ENCODE data around the gene FKRP. TPM values are rescaled to one million over a fixed set of nuclear protein-coding genes. Genes with fewer than 3 reads are reported as not detected.

FKRP gene, protein sequence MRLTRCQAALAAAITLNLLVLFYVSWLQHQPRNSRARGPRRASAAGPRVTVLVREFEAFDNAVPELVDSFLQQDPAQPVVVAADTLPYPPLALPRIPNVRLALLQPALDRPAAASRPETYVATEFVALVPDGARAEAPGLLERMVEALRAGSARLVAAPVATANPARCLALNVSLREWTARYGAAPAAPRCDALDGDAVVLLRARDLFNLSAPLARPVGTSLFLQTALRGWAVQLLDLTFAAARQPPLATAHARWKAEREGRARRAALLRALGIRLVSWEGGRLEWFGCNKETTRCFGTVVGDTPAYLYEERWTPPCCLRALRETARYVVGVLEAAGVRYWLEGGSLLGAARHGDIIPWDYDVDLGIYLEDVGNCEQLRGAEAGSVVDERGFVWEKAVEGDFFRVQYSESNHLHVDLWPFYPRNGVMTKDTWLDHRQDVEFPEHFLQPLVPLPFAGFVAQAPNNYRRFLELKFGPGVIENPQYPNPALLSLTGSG
- polyA plus RNA-seq (2013, experiment 1 of 2) = 27.1 TPM
- polyA plus RNA-seq (2013, experiment 2 of 2) = 26.5 TPM

GRCh38 chr19:46745521-46746280, at the start of gene FKRP:
Gene FKRP (plus strand): TSS chr19:46746057. CDS start chr19:46755451, 9,394 bp downstream.
- peak within 1 kb of the TSS; percentile 99 for H3K56ac ChIP-seq (ENCODE audit: low read length)
- no peak within 1 kb of the TSS for H2BK15ac ChIP-seq (replicated peaks; ENCODE audit: low read depth)
- peak within 1 kb of the TSS; percentile 99 for H3K9ac ChIP-seq (ENCODE audit: low read length)
- peak within 1 kb of the TSS; percentile 0 for H4K8ac ChIP-seq (ENCODE audit: low read depth, low read length)
- peak within 1 kb of the TSS; percentile 94 for H2AK5ac ChIP-seq (ENCODE audit: low read length)
- H3K79me1 ChIP-seq (ENCODE audit: low read length) = peaks cover 22% of the 10 kb centered on the region
- H2BK5ac ChIP-seq (ENCODE audit: low read length) = no peak within 1 kb of the TSS
- H3K4me3 ChIP-seq (ENCODE audit: low read length) = peak within 1 kb of the TSS; percentile 99
- peak within 1 kb of the TSS; percentile 100 for H3K18ac ChIP-seq (ENCODE audit: low read length)
- peaks cover 51% of the 10 kb centered on the region for H3K79me2 ChIP-seq (ENCODE audit: control insufficient read depth, insufficient read depth, low read length)
- no peaks in the 10 kb centered on the region for H3K36me3 ChIP-seq (ENCODE audit: control insufficient read depth, insufficient read depth, low read length)
- H3K4ac ChIP-seq (ENCODE audit: low read depth, low read length) = peak within 1 kb of the TSS; percentile 84
- H3K27ac ChIP-seq (ENCODE audit: low read depth, low read length) = peak within 1 kb of the TSS; percentile 93
- H2BK120ac ChIP-seq (ENCODE audit: low read depth, low read length) = peak within 1 kb of the TSS; percentile 85
- H3K23ac ChIP-seq (ENCODE audit: low read length) = peak within 1 kb of the TSS; percentile 94
- H3K4me2 ChIP-seq (ENCODE audit: low read length) = peak within 1 kb of the TSS; percentile 99
- no peaks in the 10 kb centered on the region for H3K27me3 ChIP-seq (ENCODE audit: insufficient read depth, low read length, poor library complexity)
- WGBS (ENCODE audit: extremely low coverage, insufficient coverage, low lambda C conversion rate) = no CpG with 5 or more reads among the region's 68 CpGs
- H4K5ac ChIP-seq (ENCODE audit: low read length) = no peak within 1 kb of the TSS
- DNase-seq = no peak
- peaks cover 10% of the 10 kb centered on the region for H3K4me1 ChIP-seq (ENCODE audit: control insufficient read depth, low read depth, low read length)

- Histone ChIP-seq H3K18ac (ENCODE audit: low read length) (no peak overlapping the region), H3K4ac (ENCODE audit: low read depth, low read length) (no peak overlapping the region), H3K56ac (ENCODE audit: low read length) (peak overlapping the region; percentile 27), H3K27me3 (ENCODE audit: insufficient read depth, low read length, poor library complexity) (no peaks in the 10 kb centered on the region), H3K79me1 (ENCODE audit: low read length) (peaks cover 2% of the 10 kb centered on the region), H3K36me3 (ENCODE audit: control insufficient read depth, insufficient read depth, low read length) (peaks cover 21% of the 10 kb centered on the region), H2BK120ac (ENCODE audit: low read depth, low read length) (no peak overlapping the region), H3K4me1 (ENCODE audit: control insufficient read depth, low read depth, low read length) (no peaks in the 10 kb centered on the region), H3K79me2 (ENCODE audit: control insufficient read depth, insufficient read depth, low read length) (peaks cover 1% of the 10 kb centered on the region), H2AK5ac (ENCODE audit: low read length) (no peak overlapping the region), H3K9ac (ENCODE audit: low read length) (peak overlapping the region; percentile 39), H3K4me3 (ENCODE audit: low read length) (no peak overlapping the region), H3K4me2 (ENCODE audit: low read length) (peak overlapping the region; percentile 18), H4K5ac (ENCODE audit: low read length) (no peak overlapping the region), H2BK15ac (replicated peaks; ENCODE audit: low read depth) (no peak overlapping the region), H3K27ac (ENCODE audit: low read depth, low read length) (no peak overlapping the region), H3K23ac (ENCODE audit: low read length) (no peak overlapping the region), H4K8ac (ENCODE audit: low read depth, low read length) (no peak overlapping the region), H2BK5ac (ENCODE audit: low read length) (no peak overlapping the region)
- DNase-seq = no peak
- no CpG with 5 or more reads among the region's 9 CpGs for WGBS (ENCODE audit: extremely low coverage, insufficient coverage, low lambda C conversion rate)
Observed at GRCh38 chr19:46696866-46697203, 49.0 kb upstream of the FKRP start.

- no peaks in the 10 kb centered on the region for H3K4me1 ChIP-seq (ENCODE audit: control insufficient read depth, low read depth, low read length)
- no peaks in the 10 kb centered on the region for H3K27me3 ChIP-seq (ENCODE audit: insufficient read depth, low read length, poor library complexity)
- H2BK5ac ChIP-seq (ENCODE audit: low read length) = no peak overlapping the region
- H3K36me3 ChIP-seq (ENCODE audit: control insufficient read depth, insufficient read depth, low read length) = peaks cover 17% of the 10 kb centered on the region
- H3K23ac ChIP-seq (ENCODE audit: low read length) = no peak overlapping the region
- H3K18ac ChIP-seq (ENCODE audit: low read length) = no peak overlapping the region
- H3K4ac ChIP-seq (ENCODE audit: low read depth, low read length) = no peak overlapping the region
- no peak overlapping the region for H2BK120ac ChIP-seq (ENCODE audit: low read depth, low read length)
- no peak overlapping the region for H2AK5ac ChIP-seq (ENCODE audit: low read length)
- H3K79me2 ChIP-seq (ENCODE audit: control insufficient read depth, insufficient read depth, low read length) = peaks cover 1% of the 10 kb centered on the region
- no CpG with 5 or more reads among the region's 39 CpGs for WGBS (ENCODE audit: extremely low coverage, insufficient coverage, low lambda C conversion rate)
- H3K27ac ChIP-seq (ENCODE audit: low read depth, low read length) = no peak overlapping the region
- H4K5ac ChIP-seq (ENCODE audit: low read length) = no peak overlapping the region
- H2BK15ac ChIP-seq (replicated peaks; ENCODE audit: low read depth) = no peak overlapping the region
- H3K56ac ChIP-seq (ENCODE audit: low read length) = peak overlapping the region; percentile 84
- peak overlapping the region; percentile 59 for H3K9ac ChIP-seq (ENCODE audit: low read length)
- DNase-seq = peak; percentile 98
- H3K79me1 ChIP-seq (ENCODE audit: low read length) = peaks cover 2% of the 10 kb centered on the region
- no peak overlapping the region for H3K4me3 ChIP-seq (ENCODE audit: low read length)
- H3K4me2 ChIP-seq (ENCODE audit: low read length) = peak overlapping the region; percentile 74
- H4K8ac ChIP-seq (ENCODE audit: low read depth, low read length) = no peak overlapping the region
Observed at GRCh38 chr19:46697204-46697960, 48.5 kb upstream of the FKRP start.

- no peak overlapping the region for H2AK5ac ChIP-seq (ENCODE audit: low read length)
- H2BK5ac ChIP-seq (ENCODE audit: low read length) = no peak overlapping the region
- no peak for DNase-seq
- no peak overlapping the region for H2BK120ac ChIP-seq (ENCODE audit: low read depth, low read length)
- no peak overlapping the region for H3K27ac ChIP-seq (ENCODE audit: low read depth, low read length)
- H2BK15ac ChIP-seq (replicated peaks; ENCODE audit: low read depth) = no peak overlapping the region
- H3K4me2 ChIP-seq (ENCODE audit: low read length) = no peak overlapping the region
- H3K56ac ChIP-seq (ENCODE audit: low read length) = no peak overlapping the region
- no peaks in the 10 kb centered on the region for H3K27me3 ChIP-seq (ENCODE audit: insufficient read depth, low read length, poor library complexity)
- H4K5ac ChIP-seq (ENCODE audit: low read length) = no peak overlapping the region
- H3K4me3 ChIP-seq (ENCODE audit: low read length) = no peak overlapping the region
- H3K18ac ChIP-seq (ENCODE audit: low read length) = no peak overlapping the region
- no peak overlapping the region for H4K8ac ChIP-seq (ENCODE audit: low read depth, low read length)
- H3K36me3 ChIP-seq (ENCODE audit: control insufficient read depth, insufficient read depth, low read length) = peaks cover 16% of the 10 kb centered on the region
- H3K4me1 ChIP-seq (ENCODE audit: control insufficient read depth, low read depth, low read length) = no peaks in the 10 kb centered on the region
- no peak overlapping the region for H3K9ac ChIP-seq (ENCODE audit: low read length)
- H3K79me2 ChIP-seq (ENCODE audit: control insufficient read depth, insufficient read depth, low read length) = peaks cover 1% of the 10 kb centered on the region
- WGBS (ENCODE audit: extremely low coverage, insufficient coverage, low lambda C conversion rate) = no CpG with 5 or more reads among the region's 11 CpGs
- no peak overlapping the region for H3K4ac ChIP-seq (ENCODE audit: low read depth, low read length)
- no peak overlapping the region for H3K23ac ChIP-seq (ENCODE audit: low read length)
- peaks cover 2% of the 10 kb centered on the region for H3K79me1 ChIP-seq (ENCODE audit: low read length)
Observed at GRCh38 chr19:46698395-46699321, 47.2 kb upstream of the FKRP start.

GRCh38 chr19:46700704-46701103, 45.2 kb upstream of the FKRP start:
- H3K18ac ChIP-seq (ENCODE audit: low read length) = no peak overlapping the region
- H3K4me1 ChIP-seq (ENCODE audit: control insufficient read depth, low read depth, low read length) = no peaks in the 10 kb centered on the region
- H3K4me2 ChIP-seq (ENCODE audit: low read length) = no peak overlapping the region
- WGBS (ENCODE audit: extremely low coverage, insufficient coverage, low lambda C conversion rate) = no CpG with 5 or more reads among the region's 13 CpGs
- H2BK120ac ChIP-seq (ENCODE audit: low read depth, low read length) = no peak overlapping the region
- no peak overlapping the region for H3K4me3 ChIP-seq (ENCODE audit: low read length)
- H3K23ac ChIP-seq (ENCODE audit: low read length) = no peak overlapping the region
- no peaks in the 10 kb centered on the region for H3K79me2 ChIP-seq (ENCODE audit: control insufficient read depth, insufficient read depth, low read length)
- H3K4ac ChIP-seq (ENCODE audit: low read depth, low read length) = no peak overlapping the region
- H2AK5ac ChIP-seq (ENCODE audit: low read length) = no peak overlapping the region
- H4K5ac ChIP-seq (ENCODE audit: low read length) = no peak overlapping the region
- no peak overlapping the region for H2BK15ac ChIP-seq (replicated peaks; ENCODE audit: low read depth)
- H3K9ac ChIP-seq (ENCODE audit: low read length) = no peak overlapping the region
- no peak overlapping the region for H3K56ac ChIP-seq (ENCODE audit: low read length)
- no peak overlapping the region for H2BK5ac ChIP-seq (ENCODE audit: low read length)
- no peaks in the 10 kb centered on the region for H3K79me1 ChIP-seq (ENCODE audit: low read length)
- no peak overlapping the region for H4K8ac ChIP-seq (ENCODE audit: low read depth, low read length)
- no peak for DNase-seq
- no peak overlapping the region for H3K27ac ChIP-seq (ENCODE audit: low read depth, low read length)
- peaks cover 11% of the 10 kb centered on the region for H3K36me3 ChIP-seq (ENCODE audit: control insufficient read depth, insufficient read depth, low read length)
- no peaks in the 10 kb centered on the region for H3K27me3 ChIP-seq (ENCODE audit: insufficient read depth, low read length, poor library complexity)
